Psoas muscle (tissue), 8 donors: ENCODE results near the gene MED13L. TPM values are rescaled to one million over a fixed set of nuclear protein-coding genes. Genes with fewer than 3 reads are reported as not detected.
"Not testable (repeated sequence)": the region's sequence is repeated elsewhere in the genome, so short reads cannot be mapped to it uniquely, and the experiment has no call there.

Experiments used
- ATAC-seq, 4 donors: fragments of 200-7000 bp; cut with Tn5 transposase; one replicate each; pipeline ENCODE4 v1.9.1; 2020; ENCODE audit warnings: moderate library complexity in 3 of 4, mild to moderate bottlenecking in 2 of 4
- DNase-seq, 2 donors: peaks; one replicate each; pipeline ENCODE4 v3.0.0-alpha.2; 2020
- H3K27ac ChIP-seq: fragments of 200-600 bp; one replicate; pipeline ENCODE4 v1.8.0; 2022
- H3K27me3 ChIP-seq, 3 donors: fragments of 200-600 bp in 1 of 3; one replicate each; pipeline versions ENCODE4 v1.6.1 to v1.8.0; 2013 to 2022; ENCODE audit warnings: low read length in 2 of 3, mild to moderate bottlenecking in 2 of 3, moderate library complexity in 1 of 3; ENCODE audit not compliant: insufficient read depth in 3 of 3
- H3K36me3 ChIP-seq, 2 donors: fragments of 200-600 bp in 1 of 2; one replicate each; pipeline versions ENCODE4 v1.6.1 to v1.8.0; 2013 to 2022; ENCODE audit warnings: low read depth in 1 of 2, mild to moderate bottlenecking in 1 of 2, moderate library complexity in 1 of 2; ENCODE audit not compliant: insufficient read depth in 1 of 2
- H3K4me1 ChIP-seq: fragments of 200-600 bp; one replicate; pipeline ENCODE4 v1.8.0; 2022
- H3K4me3 ChIP-seq: fragments of 200-600 bp; one replicate; pipeline ENCODE4 v1.8.0; 2022; ENCODE audit warnings: mild to moderate bottlenecking
- H3K9me3 ChIP-seq: fragments of 200-600 bp; one replicate; pipeline ENCODE4 v1.8.0; 2022
- WGBS, 3 donors: extraction: QIAGEN DNeasy Blood & Tissue Kit; methylation state at CpG; one replicate each; pipeline versions ENCODE4 v1.1.6 to v1.1.7; 2013; 5-methylcytosine and 5-hydroxymethylcytosine counted together
- intact Hi-C, 2 donors: fragments of 100-400 bp; cut with DNase I; formaldehyde crosslinking; loops; one replicate each; pipeline versions ENCODE4 v1.11.0 to v1.14.2; 2022
- polyA plus RNA-seq, 3 donors: library from polyadenylated mRNA; stranded (reverse); fragments of 200-250 nt; gene quantifications; one replicate each; pipeline ENCODE4 v1.2.3, GENCODE V29; 2013
- total RNA-seq, 4 donors: library from RNA; stranded (reverse); fragmentation: NEBNext Ultra II Directional in 2 of 4; extraction: Animal tissue kit (Norgen Biotek cat#: 25700) in 2 of 4; gene quantifications; one replicate each; pipeline versions ENCODE4 v1.2.1 to v1.2.4, GENCODE V29; 2021 to 2023
- TF ChIP-seq, protein P1 (sequence below): fragments of 200-600 bp; IDR thresholded peaks from one replicate; pipeline ENCODE4 v1.8.0; 2022; ENCODE audit warnings: antibody characterized with exemption
- donor health status: healthy with polysubstance abuse.
- donor health status: DM: no; HTN: no; CAD: no; lungs with moderate emphysema.
- donor health status: Bipolar disorder and iron deficiency.
- donor health status: healthy.
- donor health status: DM: yes; HTN: yes; CAD: no.
- donor health status: DM: no; HTN: no; CAD: no.
- donor health status: DM: no; HTN: no; CAD: no.
- donor health status: DM: yes; HTN: yes; CAD: no.

Gene MED13L
- total and polyA plus RNA-seq, 7 donors, result 8.9 to 90.5 (median 72.5) TPM

DNA sequence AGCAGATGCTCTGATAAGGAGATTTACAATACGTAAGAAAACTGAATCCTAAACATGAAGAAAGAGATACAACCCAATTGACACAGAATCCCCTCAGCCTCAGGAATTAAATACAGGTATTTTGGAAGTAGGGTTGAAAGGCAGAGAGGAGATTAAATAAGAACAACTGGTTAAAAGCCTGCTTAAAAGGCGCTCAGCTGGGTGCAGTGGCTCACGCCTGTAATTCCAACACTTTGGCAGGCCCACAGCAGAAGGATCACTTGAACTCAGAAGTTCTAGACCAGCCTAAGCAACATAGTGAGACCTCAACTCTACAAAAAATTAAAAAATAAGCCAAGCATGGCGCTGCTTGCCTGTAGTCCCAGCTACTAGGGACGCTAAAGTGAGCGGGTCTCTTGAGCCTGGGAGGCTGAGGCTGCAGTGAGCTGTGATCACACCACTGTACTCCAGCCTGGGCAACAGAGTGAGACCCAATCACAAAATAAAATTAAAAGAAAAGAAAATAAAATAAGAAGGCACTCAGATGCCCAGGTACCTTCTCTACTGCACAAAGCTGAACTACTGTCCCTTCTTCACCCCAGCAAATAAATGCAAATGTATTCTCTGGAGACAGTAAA is 32.9 kb downstream of the MED13L start:
- intact Hi-C loops, result no loop called here
- no peak for ATAC-seq
- H3K27me3 ChIP-seq, result no peaks in the 10 kb centered on the region
- H3K4me3 ChIP-seq, result no peak overlapping the region
- H3K4me1 ChIP-seq, result peaks cover 75% of the 10 kb centered on the region
- H3K36me3 ChIP-seq, result no peaks in the 10 kb centered on the region
- no peak for DNase-seq
- TF ChIP-seq, protein P1, sequence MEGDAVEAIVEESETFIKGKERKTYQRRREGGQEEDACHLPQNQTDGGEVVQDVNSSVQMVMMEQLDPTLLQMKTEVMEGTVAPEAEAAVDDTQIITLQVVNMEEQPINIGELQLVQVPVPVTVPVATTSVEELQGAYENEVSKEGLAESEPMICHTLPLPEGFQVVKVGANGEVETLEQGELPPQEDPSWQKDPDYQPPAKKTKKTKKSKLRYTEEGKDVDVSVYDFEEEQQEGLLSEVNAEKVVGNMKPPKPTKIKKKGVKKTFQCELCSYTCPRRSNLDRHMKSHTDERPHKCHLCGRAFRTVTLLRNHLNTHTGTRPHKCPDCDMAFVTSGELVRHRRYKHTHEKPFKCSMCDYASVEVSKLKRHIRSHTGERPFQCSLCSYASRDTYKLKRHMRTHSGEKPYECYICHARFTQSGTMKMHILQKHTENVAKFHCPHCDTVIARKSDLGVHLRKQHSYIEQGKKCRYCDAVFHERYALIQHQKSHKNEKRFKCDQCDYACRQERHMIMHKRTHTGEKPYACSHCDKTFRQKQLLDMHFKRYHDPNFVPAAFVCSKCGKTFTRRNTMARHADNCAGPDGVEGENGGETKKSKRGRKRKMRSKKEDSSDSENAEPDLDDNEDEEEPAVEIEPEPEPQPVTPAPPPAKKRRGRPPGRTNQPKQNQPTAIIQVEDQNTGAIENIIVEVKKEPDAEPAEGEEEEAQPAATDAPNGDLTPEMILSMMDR, result no peak
- no peaks in the 10 kb centered on the region for H3K9me3 ChIP-seq
- H3K27ac ChIP-seq, result peak overlapping the region; percentile 81
- 69 to 83% (median 70%) methylated on average over 6 of the region's 6 CpGs for WGBS, 3 donors

DNA sequence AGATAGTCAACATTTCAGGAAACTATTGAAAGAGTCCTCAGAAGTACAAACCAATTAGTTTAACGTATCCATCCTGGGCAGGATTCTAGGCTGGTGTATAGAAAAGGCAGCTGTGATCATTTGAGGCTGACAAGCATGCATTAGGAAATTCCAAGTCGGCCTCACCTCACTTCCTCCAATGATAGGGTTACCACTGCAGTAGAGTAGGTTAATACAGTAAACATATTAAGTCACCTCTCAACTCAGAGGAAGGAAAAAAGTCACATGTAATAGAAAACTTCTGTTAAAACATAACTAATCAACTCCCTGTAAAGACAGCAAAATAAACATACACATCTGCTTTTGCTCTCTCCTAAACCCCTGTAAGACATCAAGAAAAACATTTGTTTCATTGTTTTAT is 33.5 kb downstream of the MED13L start:
- peak in 2 of 4 donors; percentile 20 to 47 for ATAC-seq

DNA sequence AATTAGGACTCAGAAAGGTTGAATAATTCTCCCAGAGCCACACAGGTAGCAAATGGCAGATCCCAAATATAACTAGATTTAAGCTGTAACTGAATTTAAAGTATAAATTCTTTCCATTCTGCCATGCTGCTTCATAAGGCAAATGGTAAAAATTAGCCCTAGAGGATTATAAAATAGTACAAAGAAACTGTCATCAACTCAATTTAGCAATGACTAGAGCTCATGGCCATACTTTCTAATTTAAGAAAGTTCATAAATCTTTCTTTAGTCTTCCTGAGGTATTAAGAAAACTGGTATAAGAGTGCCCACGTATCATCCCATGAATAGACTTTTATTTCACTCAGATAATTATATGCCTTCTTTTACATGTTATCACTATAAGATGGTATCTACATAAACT is 34.8 kb downstream of the MED13L start:
- 24 to 43% (median 26%) methylated on average over 1 of the region's 1 CpG for WGBS, 3 donors
- H3K4me1 ChIP-seq, result peaks cover 67% of the 10 kb centered on the region
- DNase-seq (no peak), ATAC-seq (peak; percentile 51 to 89 (median 81))
- intact Hi-C loops, result no loop called here
- H3K27ac ChIP-seq, result peak overlapping the region; percentile 81
- H3K9me3 ChIP-seq, result no peaks in the 10 kb centered on the region
- H3K27me3 ChIP-seq, result no peaks in the 10 kb centered on the region
- H3K36me3 ChIP-seq, result no peaks in the 10 kb centered on the region
- TF ChIP-seq, protein P1, result no peak
- H3K4me3 ChIP-seq, result no peak overlapping the region

More for the DNA sequence above, 33.5 kb downstream of the MED13L start:
- no peak for DNase-seq
- H3K36me3 ChIP-seq, result no peaks in the 10 kb centered on the region
- intact Hi-C loops, result no loop called here
- H3K9me3 ChIP-seq, result no peaks in the 10 kb centered on the region
- H3K27ac ChIP-seq, result peak overlapping the region; percentile 81
- H3K4me1 ChIP-seq, result peaks cover 71% of the 10 kb centered on the region
- no peak overlapping the region for H3K4me3 ChIP-seq
- H3K27me3 ChIP-seq, result no peaks in the 10 kb centered on the region
- WGBS, 3 donors, result 7 to 31% (median 23%) methylated on average over 2 of the region's 2 CpGs
- TF ChIP-seq, protein P1, result no peak

DNA sequence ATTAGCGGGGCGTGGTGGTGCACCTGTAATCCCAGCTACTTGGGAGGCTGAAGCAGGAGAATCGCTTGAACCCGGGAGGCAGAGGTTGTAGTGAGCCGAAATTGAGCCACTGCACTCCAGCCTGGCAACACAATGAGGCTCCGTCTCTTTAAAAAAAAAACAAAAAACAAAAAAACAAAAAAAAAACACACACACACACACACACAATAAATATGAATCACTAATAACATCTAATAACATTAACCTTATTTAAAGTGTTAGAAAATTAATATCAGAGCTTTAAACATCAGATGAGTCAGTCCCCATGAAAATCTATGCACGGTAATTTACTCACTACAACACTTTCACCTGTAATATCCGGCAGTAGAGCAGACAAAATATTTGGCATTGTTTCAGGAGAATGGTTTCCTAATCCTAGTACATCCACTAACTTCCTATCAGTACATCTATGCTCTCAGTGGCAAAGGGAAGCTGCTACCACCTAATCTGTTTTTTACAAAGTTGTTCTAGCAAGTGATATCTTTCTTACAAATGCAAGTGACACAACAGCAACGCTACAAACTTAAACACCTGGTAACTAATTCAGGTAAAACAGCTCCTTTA is 36.2 kb downstream of the MED13L start:
- ATAC-seq (peak; percentile 23 to 48 (median 42)), DNase-seq (no peak)
- WGBS, 3 donors, result 70 to 80% (median 71%) methylated on average over 9 of the region's 9 CpGs
- H3K27me3 ChIP-seq, result no peaks in the 10 kb centered on the region
- H3K9me3 ChIP-seq, result no peaks in the 10 kb centered on the region
- peak overlapping the region; percentile 81 for H3K27ac ChIP-seq
- intact Hi-C loops, result no loop called here
- H3K4me1 ChIP-seq, result peaks cover 73% of the 10 kb centered on the region
- TF ChIP-seq, protein P1, result no peak
- H3K4me3 ChIP-seq, result no peak overlapping the region
- H3K36me3 ChIP-seq, result no peaks in the 10 kb centered on the region

DNA sequence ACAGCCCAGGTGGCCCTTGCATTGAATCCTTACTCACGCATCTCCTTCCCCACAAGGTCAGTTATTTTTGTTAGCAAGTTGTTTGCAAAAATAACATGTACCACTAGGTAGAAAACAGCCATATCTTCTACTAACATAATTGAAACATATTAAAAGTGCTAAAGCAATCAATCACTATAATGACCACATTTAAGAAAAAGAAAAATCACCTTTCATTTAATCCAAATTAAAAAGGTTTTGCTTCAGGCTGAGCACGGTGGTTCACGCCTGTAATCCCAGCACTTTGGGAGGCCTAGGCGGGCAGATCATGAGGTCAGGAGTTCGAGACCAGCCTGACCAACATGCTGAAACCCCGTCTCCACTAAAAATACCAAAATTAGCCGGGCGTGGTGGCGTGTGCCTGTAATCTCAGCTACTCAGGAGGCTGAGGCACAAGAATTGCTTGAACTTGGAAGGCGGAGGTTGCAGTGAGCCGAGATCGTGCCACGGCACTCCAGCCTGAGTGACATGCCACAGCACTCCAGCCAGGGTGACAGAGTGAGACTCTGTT is 38.8 kb downstream of the MED13L start:
- 64 to 82% (median 68%) methylated on average over 13 of the region's 13 CpGs for WGBS, 3 donors
- Histone ChIP-seq H3K4me1 (peaks cover 58% of the 10 kb centered on the region), H3K27ac (peak overlapping the region; percentile 26)
- H3K36me3 ChIP-seq, DNase-seq, ATAC-seq, H3K27me3 ChIP-seq, H3K9me3 ChIP-seq, H3K4me3 ChIP-seq: not testable (repeated sequence)
- intact Hi-C loops, result loop anchor here (5.0 kb wide), 3 partner anchors 96 to 241 kb away; no protein-coding TSS in a partner anchor
